Measurements from ENCODE around the gene PITPNM1.

DNA sequence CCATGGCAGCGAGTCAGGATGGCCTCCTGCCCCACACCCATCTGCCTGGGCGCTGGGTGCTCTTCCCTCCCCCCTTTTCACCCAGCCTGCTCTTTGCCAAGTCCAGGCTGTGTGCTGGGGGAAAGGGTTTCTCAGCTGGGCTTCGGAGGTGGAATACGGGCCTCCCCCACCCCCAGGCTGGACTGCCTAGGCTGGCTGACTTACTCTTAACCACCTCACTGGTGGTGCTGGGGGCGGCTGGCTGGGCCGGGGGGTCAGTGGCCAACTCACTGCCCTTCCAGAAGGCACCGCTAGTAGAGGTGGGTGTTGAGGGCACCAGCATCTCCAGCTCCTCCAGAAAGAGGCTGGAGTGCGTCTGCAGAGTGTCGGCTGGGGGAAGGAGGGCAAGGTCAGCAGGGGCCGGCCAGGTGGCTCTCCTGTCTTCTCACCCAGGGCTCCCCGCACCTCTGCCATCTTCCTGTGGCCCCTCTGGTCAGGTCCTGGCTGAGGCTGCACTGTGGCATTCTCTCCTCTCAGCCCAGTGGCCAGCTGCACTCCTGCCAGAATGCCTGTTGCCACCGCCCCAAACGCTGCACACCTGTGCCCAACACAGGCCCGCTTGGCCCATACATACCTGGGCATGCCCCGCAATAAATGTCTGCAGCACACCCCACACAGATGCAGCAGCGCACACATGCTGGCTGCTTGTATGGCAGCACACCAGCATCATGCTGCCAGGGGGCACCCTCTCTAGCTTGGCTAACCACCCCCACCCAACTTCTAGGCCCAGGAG, 9.7 kb downstream of the PITPNM1 start:
- TF ChIP-seq, protein P1, sequence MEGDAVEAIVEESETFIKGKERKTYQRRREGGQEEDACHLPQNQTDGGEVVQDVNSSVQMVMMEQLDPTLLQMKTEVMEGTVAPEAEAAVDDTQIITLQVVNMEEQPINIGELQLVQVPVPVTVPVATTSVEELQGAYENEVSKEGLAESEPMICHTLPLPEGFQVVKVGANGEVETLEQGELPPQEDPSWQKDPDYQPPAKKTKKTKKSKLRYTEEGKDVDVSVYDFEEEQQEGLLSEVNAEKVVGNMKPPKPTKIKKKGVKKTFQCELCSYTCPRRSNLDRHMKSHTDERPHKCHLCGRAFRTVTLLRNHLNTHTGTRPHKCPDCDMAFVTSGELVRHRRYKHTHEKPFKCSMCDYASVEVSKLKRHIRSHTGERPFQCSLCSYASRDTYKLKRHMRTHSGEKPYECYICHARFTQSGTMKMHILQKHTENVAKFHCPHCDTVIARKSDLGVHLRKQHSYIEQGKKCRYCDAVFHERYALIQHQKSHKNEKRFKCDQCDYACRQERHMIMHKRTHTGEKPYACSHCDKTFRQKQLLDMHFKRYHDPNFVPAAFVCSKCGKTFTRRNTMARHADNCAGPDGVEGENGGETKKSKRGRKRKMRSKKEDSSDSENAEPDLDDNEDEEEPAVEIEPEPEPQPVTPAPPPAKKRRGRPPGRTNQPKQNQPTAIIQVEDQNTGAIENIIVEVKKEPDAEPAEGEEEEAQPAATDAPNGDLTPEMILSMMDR (IDR thresholded peaks at IDR 0.05; ENCODE audit: insufficient read depth, low read depth, low read length) = no peak
- no peak for TF ChIP-seq EZH2 (IDR thresholded peaks at IDR 0.05; ENCODE audit: insufficient read depth, low read length)

Measured in astrocyte (in vitro differentiated cells and primary cell).